Heart right ventricle (tissue), 16 donors: ENCODE data around the gene KCNC1. TPM values are rescaled to one million over a fixed set of nuclear protein-coding genes. Genes with fewer than 3 reads are reported as not detected.

Experiments used
- ATAC-seq, 8 donors: fragments of 200-7000 bp; cut with Tn5 transposase; one replicate each; pipeline ENCODE4 v1.9.1; 2020; ENCODE audit warnings: mild to moderate bottlenecking in 8 of 8, moderate library complexity in 8 of 8, moderate number of reproducible peaks in 1 of 8
- DNase-seq, 2 donors: peaks; one replicate each; pipeline ENCODE4 v3.0.0-alpha.2; 2020
- H3K27ac ChIP-seq, 10 donors: fragments of 200-600 bp; sonication (generic) in 2 of 10; one replicate each; pipeline versions ENCODE4 v1.5.0 to v1.8.0; 2020 to 2022; ENCODE audit warnings: mild to moderate bottlenecking in 3 of 10
- H3K27me3 ChIP-seq, 7 donors: fragments of 200-600 bp; one replicate each; pipeline ENCODE4 v1.8.0; 2021 to 2022; ENCODE audit warnings: mild to moderate bottlenecking in 2 of 7
- H3K36me3 ChIP-seq, 9 donors: fragments of 200-600 bp; sonication (generic) in 1 of 9; one replicate each; pipeline versions ENCODE4 v1.5.0 to v1.8.0; 2020 to 2022; ENCODE audit warnings: mild to moderate bottlenecking in 2 of 9
- H3K4me1 ChIP-seq, 9 donors: fragments of 200-600 bp; sonication (generic) in 1 of 9; one replicate each; pipeline versions ENCODE4 v1.5.0 to v1.8.0; 2020 to 2022; ENCODE audit warnings: mild to moderate bottlenecking in 4 of 9
- H3K4me3 ChIP-seq, 10 donors: fragments of 200-600 bp; sonication (generic) in 2 of 10; one replicate each; pipeline versions ENCODE4 v1.5.0 to v1.8.0; 2020 to 2022; ENCODE audit warnings: mild to moderate bottlenecking in 7 of 10, moderate library complexity in 2 of 10
- H3K9me3 ChIP-seq, 11 donors: fragments of 200-600 bp in 10 of 11; sonication (generic) in 2 of 11; one replicate each; pipeline versions ENCODE4 v1.5.0 to v1.8.0; 2013 to 2022; ENCODE audit warnings: mild to moderate bottlenecking in 2 of 11, control low read depth in 1 of 11, moderate library complexity in 1 of 11
- CTCF ChIP-seq, 9 donors: fragments of 200-600 bp; sonication (generic) in 2 of 9; IDR thresholded peaks; one replicate each; pipeline versions ENCODE4 v1.5.0 to v1.8.0; 2021 to 2022; ENCODE audit warnings: antibody characterized with exemption in 9 of 9, mild to moderate bottlenecking in 5 of 9, moderate library complexity in 1 of 9
- WGBS, 2 donors: extraction: QIAGEN DNeasy Blood & Tissue Kit; methylation state at CpG; one replicate each; pipeline ENCODE4 v1.1.7; 2013; ENCODE audit warnings: inconsistent platforms in 1 of 2; 5-methylcytosine and 5-hydroxymethylcytosine counted together
- intact Hi-C, 10 donors: fragments of 100-400 bp; cut with DNase I; formaldehyde crosslinking; loops; one replicate each; pipeline versions ENCODE4 v1.11.1 to v1.14.2; 2022
- polyA plus RNA-seq, 2 donors: library from polyadenylated mRNA; stranded (reverse); fragments of 200-250 nt; gene quantifications; one replicate each; pipeline ENCODE4 v1.2.3, GENCODE V29; 2013
- total RNA-seq, 10 donors: library from RNA; stranded (reverse); fragmentation: NEBNext Ultra II Directional in 3 of 10; extraction: Animal tissue kit (Norgen Biotek cat#: 25700) in 3 of 10; gene quantifications; one replicate each; pipeline versions ENCODE4 v1.2.1 to v1.2.4, GENCODE V29; 2021 to 2023
- donor health status: Arrhythmogenic right ventricular cardiomyopathy.
- donor health status: ischemic (EF 13 %, LVEDD 7.1; RV severe dilation, severe dysfunction).
- donor health status: healthy with polysubstance abuse.
- donor health status: DM: no; HTN: yes; CAD: no.
- donor health status: DM: no; HTN: no; CAD: no.
- donor health status: ischemic (EF 25% LVEDD 6.9; RV normal size, moderate dysfunction).
- donor health status: ischemic (EF 25% LVEDD 5.7; RV mildly dilated, moderate dysfunction).
- donor health status: healthy.
- donor health status: DM: yes; HTN: yes; CAD: no.
- donor health status: Ischemic cardiomyopathy.
- donor health status: ischemic (EF 35%, LVEDD 5.7; RV mildly dilated, moderate dysfunction).
- donor health status: nonischemic (EF 11% LVEDD 7.7; RV severe dilation, severe dysfunction).
- donor health status: DM: yes; HTN: yes; CAD: no.
- donor health status: PGD.
- donor health status: ischemic (EF 29% LVEDD 5.4; RV normal size, mild dysfunction).
- donor health status: nonischemic (EF 23%, LVEDD 6.1; RV moderate dilation, normal function).

The KCNC1 gene
- total and polyA plus RNA-seq, 12 donors: 0.04 to 0.09 (median 0.06) TPM; not detected in 8

GRCh38 chr11:17744151-17744940, 9.8 kb downstream of the KCNC1 start:
- Histone ChIP-seq H3K27me3 (peaks cover 0 to 26% (median 14%) of the 10 kb centered on the region in 7 donors), H3K9me3 (no peaks in the 10 kb centered on the region), H3K4me1 (no peaks in the 10 kb centered on the region), H3K27ac (no peak overlapping the region), H3K36me3 (no peaks in the 10 kb centered on the region), H3K4me3 (no peak overlapping the region)
- 76 to 77% methylated on average over 10 of the region's 10 CpGs for WGBS, 2 donors
- intact Hi-C loops: no loop called here
- no peak for ATAC-seq
- DNase-seq: no peak
- no peak for TF ChIP-seq CTCF (IDR thresholded peaks at IDR 0.05)

- 83 to 85% methylated on average over 20 of the region's 20 CpGs for WGBS, 2 donors
Measured at GRCh38 chr11:17745023-17745772, 10.6 kb downstream of the KCNC1 start.

GRCh38 chr11:17746096-17746495, 11.5 kb downstream of the KCNC1 start:
- no peak for DNase-seq

More at GRCh38 chr11:17745023-17745772, 10.6 kb downstream of the KCNC1 start:
- no peak overlapping the region for H3K27ac ChIP-seq
- H3K4me1 ChIP-seq: peaks cover 0 to 5% (median 0%) of the 10 kb centered on the region in 9 donors
- TF ChIP-seq CTCF (IDR thresholded peaks at IDR 0.05): no peak
- no peak overlapping the region for H3K4me3 ChIP-seq
- intact Hi-C loops: no loop called here
- no peak for ATAC-seq
- no peaks in the 10 kb centered on the region for H3K9me3 ChIP-seq
- peaks cover 0 to 18% (median 7%) of the 10 kb centered on the region in 7 donors for H3K27me3 ChIP-seq
- H3K36me3 ChIP-seq: no peaks in the 10 kb centered on the region
- no peak for DNase-seq

More at GRCh38 chr11:17746096-17746495, 11.5 kb downstream of the KCNC1 start:
- no peaks in the 10 kb centered on the region for H3K9me3 ChIP-seq
- no peak overlapping the region for H3K27ac ChIP-seq
- no peak for TF ChIP-seq CTCF (IDR thresholded peaks at IDR 0.05)
- H3K36me3 ChIP-seq: no peaks in the 10 kb centered on the region
- H3K4me1 ChIP-seq: peaks cover 0 to 9% (median 0%) of the 10 kb centered on the region in 9 donors
- intact Hi-C loops: no loop called here
- peaks cover 0 to 13% (median 0%) of the 10 kb centered on the region in 7 donors for H3K27me3 ChIP-seq
- H3K4me3 ChIP-seq: no peak overlapping the region
- ATAC-seq: no peak
- 76 to 79% methylated on average over 11 of the region's 11 CpGs for WGBS, 2 donors
